H9 (cell line): ENCODE data around the gene SPTBN4. TPM values are rescaled to one million over a fixed set of nuclear protein-coding genes. Genes with fewer than 3 reads are reported as not detected.

Experiments
- DNase-seq: peaks from one replicate; pipeline ENCODE4 v3.0.0-alpha.2; 2017
- H2AFZ ChIP-seq: one replicate; pipeline ENCODE4 v1.6.1; 2013; ENCODE audit warnings: mild to moderate bottlenecking, low read length, control low read depth, moderate library complexity
- H2AK5ac ChIP-seq: 2 replicates; pipeline ENCODE4 v1.6.1; 2013; ENCODE audit warnings: low read length, control low read depth, mixed read lengths; ENCODE audit not compliant: insufficient read length
- H2BK120ac ChIP-seq: one replicate; pipeline ENCODE4 v1.6.1; 2013; ENCODE audit warnings: low read depth, mild to moderate bottlenecking, low read length, control low read depth, inconsistent platforms; ENCODE audit not compliant: poor library complexity, severe bottlenecking
- H2BK12ac ChIP-seq: 2 replicates; pipeline ENCODE4 v1.6.1; 2013; ENCODE audit warnings: low read length, control low read depth, mixed read lengths, low read depth; ENCODE audit not compliant: insufficient read length
- H2BK15ac ChIP-seq: 2 replicates; pipeline ENCODE4 v1.6.1; 2013; ENCODE audit warnings: low read depth, low read length, control low read depth
- H2BK20ac ChIP-seq: one replicate; pipeline ENCODE4 v1.6.1; 2013; ENCODE audit warnings: low read depth, mild to moderate bottlenecking, low read length, control low read depth, inconsistent platforms; ENCODE audit not compliant: poor library complexity, severe bottlenecking
- H2BK5ac ChIP-seq: 2 replicates; pipeline ENCODE4 v1.6.1; 2013; ENCODE audit warnings: low read length, control low read depth, mixed read lengths; ENCODE audit not compliant: insufficient read length
- H3K14ac ChIP-seq: 2 replicates; pipeline ENCODE4 v1.6.1; 2013; ENCODE audit warnings: low read length, control low read depth; ENCODE audit not compliant: insufficient read depth
- H3K18ac ChIP-seq: 2 replicates; pipeline ENCODE4 v1.6.1; 2013; ENCODE audit warnings: low read depth, mild to moderate bottlenecking, mixed read lengths, low read length, control low read depth; ENCODE audit not compliant: insufficient read length
- H3K23ac ChIP-seq: 2 replicates; pipeline ENCODE4 v1.6.1; 2013; ENCODE audit warnings: low read length, control low read depth, mixed read lengths, low read depth; ENCODE audit not compliant: insufficient read length
- H3K23me2 ChIP-seq: 2 replicates; pipeline ENCODE4 v1.6.1; 2013; ENCODE audit warnings: low read depth, mild to moderate bottlenecking, mixed read lengths, low read length, control low read depth; ENCODE audit not compliant: insufficient read length, poor library complexity, severe bottlenecking
- H3K27ac ChIP-seq: 2 replicates; pipeline ENCODE4 v1.5.1; 2013; ENCODE audit warnings: low read length, control low read depth, mixed read lengths, low read depth; ENCODE audit not compliant: insufficient read length
- H3K27me3 ChIP-seq: 2 replicates; pipeline ENCODE4 v1.6.1; 2013; ENCODE audit warnings: low read length, control low read depth, inconsistent platforms; ENCODE audit not compliant: insufficient read depth
- H3K4ac ChIP-seq: 2 replicates; pipeline ENCODE4 v1.6.1; 2013; ENCODE audit warnings: low read depth, mild to moderate bottlenecking, control low read depth, inconsistent platforms, low read length, moderate library complexity
- H3K4me1 ChIP-seq: 2 replicates; pipeline ENCODE4 v1.6.1; 2013; ENCODE audit warnings: low read length, control low read depth, inconsistent platforms; ENCODE audit not compliant: insufficient read depth
- H3K4me2 ChIP-seq: 2 replicates; pipeline ENCODE4 v1.6.1; 2013; ENCODE audit warnings: low read length, control low read depth, mixed read lengths; ENCODE audit not compliant: insufficient read length, insufficient read depth
- H3K56ac ChIP-seq: 2 replicates; pipeline ENCODE4 v1.6.1; 2013; ENCODE audit warnings: low read depth, mild to moderate bottlenecking, mixed read lengths, low read length, control low read depth; ENCODE audit not compliant: insufficient read length
- H3K79me1 ChIP-seq: 2 replicates; pipeline ENCODE4 v1.6.1; 2013; ENCODE audit warnings: low read depth, mild to moderate bottlenecking, moderate library complexity, low read length, control low read depth, inconsistent platforms; ENCODE audit not compliant: insufficient read depth, poor library complexity, severe bottlenecking
- H3K79me2 ChIP-seq: 2 replicates; pipeline ENCODE4 v1.6.1; 2013; ENCODE audit warnings: low read length, control low read depth, inconsistent platforms; ENCODE audit not compliant: insufficient read depth
- H3K9ac ChIP-seq: 2 replicates; pipeline ENCODE4 v1.6.1; 2013; ENCODE audit warnings: low read length, control low read depth, mixed read lengths; ENCODE audit not compliant: insufficient read length; ENCODE audit errors: extremely low read depth
- H3K9me3 ChIP-seq: one replicate; pipeline ENCODE4 v1.6.1; 2013; ENCODE audit warnings: low read depth, low read length, inconsistent platforms; ENCODE audit not compliant: control insufficient read depth
- H3T11ph ChIP-seq: one replicate; pipeline ENCODE4 v1.6.1; 2013; ENCODE audit warnings: mild to moderate bottlenecking, low read length, control low read depth, inconsistent platforms
- H4K20me1 ChIP-seq: one replicate; pipeline ENCODE4 v1.6.1; 2013; ENCODE audit not compliant: control insufficient read depth, insufficient read length, insufficient read depth
- H4K5ac ChIP-seq: 2 replicates; pipeline ENCODE4 v1.6.1; 2013; ENCODE audit warnings: low read depth, mild to moderate bottlenecking, mixed read lengths, low read length, control low read depth; ENCODE audit not compliant: insufficient read length
- H4K8ac ChIP-seq: replicated peaks from 2 replicates; pipeline ENCODE4 v1.6.1; 2013; ENCODE audit warnings: low read length, control low read depth, mixed read lengths, low read depth; ENCODE audit not compliant: insufficient read length
- H4K91ac ChIP-seq: 2 replicates; pipeline ENCODE4 v1.6.1; 2013; ENCODE audit warnings: low read depth, mild to moderate bottlenecking, moderate library complexity, mixed read lengths, low read length, control low read depth; ENCODE audit not compliant: insufficient read length
- H3K27ac Mint-ChIP-seq, 3 experiments: 2 replicates in 2 of 3; 3 replicates in 1 of 3; pipeline ENCODE4 v1.8.0; 2020 to 2021; ENCODE audit warnings: mixed read lengths in 3 of 3, mild to moderate bottlenecking in 1 of 3, moderate library complexity in 1 of 3
- H3K27me3 Mint-ChIP-seq: 2 replicates; pipeline ENCODE4 v1.8.0; 2021; ENCODE audit warnings: low read depth, mild to moderate bottlenecking, moderate library complexity, mixed read lengths
- H3K36me3 Mint-ChIP-seq, 3 experiments: 2 replicates in 2 of 3; 3 replicates in 1 of 3; pipeline ENCODE4 v1.8.0; 2020 to 2021; ENCODE audit warnings: low read depth in 3 of 3, mixed read lengths in 3 of 3; ENCODE audit not compliant: insufficient read depth in 1 of 3
- H3K4me1 Mint-ChIP-seq, 2 experiments: 2 replicates each; pipeline ENCODE4 v1.8.0; 2020; ENCODE audit warnings: mixed read lengths in 2 of 2
- H3K4me3 Mint-ChIP-seq, 2 experiments: 2 replicates in 1 of 2; 3 replicates in 1 of 2; pipeline ENCODE4 v1.8.0; 2020 to 2021; ENCODE audit warnings: mild to moderate bottlenecking in 2 of 2, mixed read lengths in 2 of 2, moderate library complexity in 1 of 2
- H3K9me3 Mint-ChIP-seq, 2 experiments: 2 replicates in 1 of 2; 3 replicates in 1 of 2; pipeline ENCODE4 v1.8.0; 2020; ENCODE audit warnings: mild to moderate bottlenecking in 2 of 2, mixed read lengths in 2 of 2, moderate library complexity in 1 of 2
- WGBS: extraction: QIAGEN DNeasy Blood & Tissue Kit; methylation state at CpG from one replicate; pipeline ENCODE4 v1.1.7; 2013; ENCODE audit warnings: missing lambda C conversion rate, low lambda C conversion rate, mixed read lengths; ENCODE audit not compliant: insufficient read length; ENCODE audit errors: extremely low coverage; 5-methylcytosine and 5-hydroxymethylcytosine counted together
- total RNA-seq: library from RNA; stranded (reverse); gene quantifications from 2 replicates; pipeline ENCODE4 v1.2.1, GENCODE V29; 2021
- TF ChIP-seq, protein P1 (sequence below): fragments of 200-600 bp; sonication (generic); conservative IDR thresholded peaks from 3 replicates; pipeline ENCODE4 v1.8.0; 2021; ENCODE audit warnings: antibody characterized with exemption, mild to moderate bottlenecking

Gene SPTBN4
- total RNA-seq, 1 experiment from 2014 or later, result 2.9 TPM

DNA sequence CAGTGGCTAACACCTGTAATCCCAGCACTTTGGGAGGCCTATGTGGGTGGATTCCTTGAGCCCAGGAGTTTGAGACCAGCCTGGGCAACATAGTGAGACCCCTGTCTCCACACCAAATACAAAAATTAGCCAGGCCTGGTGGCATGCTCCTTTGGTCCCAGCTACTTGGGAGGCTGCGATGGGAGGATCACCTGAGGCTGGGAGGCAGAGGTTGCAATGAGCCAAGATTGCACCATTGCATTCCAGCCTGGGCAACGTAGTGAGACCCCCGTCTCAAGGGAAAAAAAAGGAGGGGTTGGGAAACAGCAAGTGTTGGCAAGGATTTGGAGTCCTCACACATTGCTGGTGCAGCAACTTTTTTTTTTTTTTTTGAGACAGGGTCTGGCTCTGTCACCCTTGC lies 19.2 kb downstream of the SPTBN4 start:
- Histone ChIP-seq H4K8ac (no peak overlapping the region), H3K23ac (no peak overlapping the region), H3K4ac (no peak overlapping the region), H2AFZ (no peak overlapping the region), H3K79me1 (no peaks in the 10 kb centered on the region), H2BK5ac (no peak overlapping the region), H3K9ac (no peak overlapping the region), H3K27me3 (no peaks in the 10 kb centered on the region), H3K27ac (no peak overlapping the region), H3K4me2 (no peak overlapping the region), H3K56ac (no peak overlapping the region), H4K5ac (no peak overlapping the region), H3K23me2 (peaks cover 3% of the 10 kb centered on the region), H3K9me3 (no peaks in the 10 kb centered on the region), H2BK20ac (no peak overlapping the region), H4K91ac (no peak overlapping the region), H2AK5ac (no peak overlapping the region), H3K4me1 (no peaks in the 10 kb centered on the region), H3K18ac (no peak overlapping the region), H3K14ac (no peak overlapping the region), H2BK120ac (no peak overlapping the region), H4K20me1 (no peaks in the 10 kb centered on the region), H2BK12ac (no peak overlapping the region), H2BK15ac (no peak overlapping the region), H3K79me2 (no peaks in the 10 kb centered on the region), H3T11ph (no peak overlapping the region)
- no peak for DNase-seq
- Mint-ChIP-seq H3K4me3 (no peak overlapping the region), H3K27ac (no peak overlapping the region), H3K36me3 (no peaks in the 10 kb centered on the region; a peak in 2 of 7 replicates), H3K27me3 (peaks cover 53% of the 10 kb centered on the region), H3K4me1 (peaks cover 6 to 9% of the 10 kb centered on the region in 2 experiments; a peak in 3 of 4 replicates), H3K9me3 (peaks cover 1 to 3% of the 10 kb centered on the region in 2 experiments; a peak in 2 of 5 replicates)
- TF ChIP-seq, protein P1, sequence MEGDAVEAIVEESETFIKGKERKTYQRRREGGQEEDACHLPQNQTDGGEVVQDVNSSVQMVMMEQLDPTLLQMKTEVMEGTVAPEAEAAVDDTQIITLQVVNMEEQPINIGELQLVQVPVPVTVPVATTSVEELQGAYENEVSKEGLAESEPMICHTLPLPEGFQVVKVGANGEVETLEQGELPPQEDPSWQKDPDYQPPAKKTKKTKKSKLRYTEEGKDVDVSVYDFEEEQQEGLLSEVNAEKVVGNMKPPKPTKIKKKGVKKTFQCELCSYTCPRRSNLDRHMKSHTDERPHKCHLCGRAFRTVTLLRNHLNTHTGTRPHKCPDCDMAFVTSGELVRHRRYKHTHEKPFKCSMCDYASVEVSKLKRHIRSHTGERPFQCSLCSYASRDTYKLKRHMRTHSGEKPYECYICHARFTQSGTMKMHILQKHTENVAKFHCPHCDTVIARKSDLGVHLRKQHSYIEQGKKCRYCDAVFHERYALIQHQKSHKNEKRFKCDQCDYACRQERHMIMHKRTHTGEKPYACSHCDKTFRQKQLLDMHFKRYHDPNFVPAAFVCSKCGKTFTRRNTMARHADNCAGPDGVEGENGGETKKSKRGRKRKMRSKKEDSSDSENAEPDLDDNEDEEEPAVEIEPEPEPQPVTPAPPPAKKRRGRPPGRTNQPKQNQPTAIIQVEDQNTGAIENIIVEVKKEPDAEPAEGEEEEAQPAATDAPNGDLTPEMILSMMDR, result no peak
- no CpG with 5 or more reads among the region's 3 CpGs for WGBS
